CD4-positive, alpha-beta memory T cell (primary cell): ENCODE measurements around the gene DEXI. TPM values are rescaled to one million over a fixed set of nuclear protein-coding genes. Genes with fewer than 3 reads are reported as not detected.
"Not testable (repeated sequence)": the region's sequence is repeated elsewhere in the genome, so short reads cannot be mapped to it uniquely, and the experiment has no call there.

ENCODE experiments used
- CTCF ChIA-PET: fragments of 350-600 bp; sonication (Branson Sonifier 250); formaldehyde crosslinking; loops from one replicate; lab custom pipeline; 2021; ENCODE audit warnings: inconsistent platforms; ENCODE audit not compliant: partially characterized antibody; lab: Charles Lee
- POLR2A ChIA-PET: fragments of 350-600 bp; sonication (Branson Sonifier 250); formaldehyde crosslinking; loops from one replicate; lab custom pipeline; 2021; ENCODE audit not compliant: partially characterized antibody; lab: Charles Lee
- DNase-seq, 5 donors: peaks; one replicate each; pipeline versions ENCODE4 v3.0.0 to v3.0.0-alpha.2; 2020 to 2022; ENCODE audit warnings: mixed read lengths in 1 of 5
- H3K27ac ChIP-seq: one replicate; pipeline ENCODE4 v1.7.0; 2013; ENCODE audit warnings: low read depth, low read length
- H3K27me3 ChIP-seq: 2 replicates; pipeline ENCODE4 v1.7.0; 2013; ENCODE audit warnings: mild to moderate bottlenecking, low read length, moderate library complexity; ENCODE audit not compliant: insufficient read depth
- H3K36me3 ChIP-seq: 2 replicates; pipeline ENCODE4 v1.7.0; 2013; ENCODE audit warnings: mild to moderate bottlenecking, low read length, moderate library complexity; ENCODE audit not compliant: insufficient read depth
- H3K4me1 ChIP-seq: 2 replicates; pipeline ENCODE4 v1.7.0; 2013; ENCODE audit warnings: mild to moderate bottlenecking, low read length, moderate library complexity; ENCODE audit not compliant: insufficient read depth
- H3K4me3 ChIP-seq, 2 donors: one replicate each; pipeline ENCODE4 v1.7.0; 2013; ENCODE audit warnings: low read length in 2 of 2, mild to moderate bottlenecking in 1 of 2
- H3K9me3 ChIP-seq, 2 donors: one replicate each; pipeline ENCODE4 v1.7.0; 2013; ENCODE audit warnings: low read length in 2 of 2, control low read depth in 1 of 2; ENCODE audit not compliant: control insufficient read depth in 1 of 2
- H3K27ac Mint-ChIP-seq, 7 donors: one replicate each; pipeline ENCODE4 v1.8.0; 2020 to 2021; ENCODE audit warnings: mixed read lengths in 7 of 7, mild to moderate bottlenecking in 6 of 7, inconsistent platforms in 3 of 7, moderate library complexity in 3 of 7
- H3K27me3 Mint-ChIP-seq, 2 donors: one replicate each; pipeline ENCODE4 v1.8.0; 2020 to 2021; ENCODE audit warnings: mixed read lengths in 2 of 2
- H3K36me3 Mint-ChIP-seq, 2 donors: one replicate each; pipeline ENCODE4 v1.8.0; 2020 to 2021; ENCODE audit warnings: mixed read lengths in 2 of 2, inconsistent platforms in 1 of 2, mild to moderate bottlenecking in 1 of 2
- H3K4me1 Mint-ChIP-seq, 4 donors: one replicate each; pipeline ENCODE4 v1.8.0; 2020 to 2021; ENCODE audit warnings: mixed read lengths in 4 of 4, mild to moderate bottlenecking in 1 of 4
- H3K4me3 Mint-ChIP-seq, 8 donors: one replicate each; pipeline ENCODE4 v1.8.0; 2020 to 2021; ENCODE audit warnings: mixed read lengths in 8 of 8, mild to moderate bottlenecking in 7 of 8, moderate library complexity in 6 of 8, inconsistent platforms in 3 of 8
- H3K9me3 Mint-ChIP-seq, 8 donors: one replicate each; pipeline ENCODE4 v1.8.0; 2020 to 2021; ENCODE audit warnings: mixed read lengths in 8 of 8, mild to moderate bottlenecking in 5 of 8, inconsistent platforms in 3 of 8, moderate library complexity in 1 of 8
- intact Hi-C: fragments of 100-400 bp; cut with micrococcal nuclease; formaldehyde crosslinking; loops from one replicate; pipeline ENCODE4 v1.15.1; 2023
- polyA plus RNA-seq, 2 donors: library from polyadenylated mRNA; unstranded; fragments of 300-500 nt; fragmentation: Illumina TruSeq; gene quantifications; one replicate each; pipeline ENCODE4 v1.2.3, GENCODE V29; 2021
- total RNA-seq, 2 experiments: library from RNA; stranded (reverse); gene quantifications; one replicate each; pipeline ENCODE4 v1.2.3, GENCODE V29; 2021

DEXI gene
- total and polyA plus RNA-seq, 4 experiments from 2014 or later = 37.9 to 66.3 (median 50.7) TPM

- H3K27me3 Mint-ChIP-seq = no peaks in the 10 kb centered on the region
- DNase-seq = no peak
- CTCF ChIA-PET = no interaction called here
- POLR2A ChIA-PET = no interaction called here
- peak overlapping the region in 3 of 7 donors; percentile 22 to 82 (median 69) for H3K27ac Mint-ChIP-seq
- H3K4me1 Mint-ChIP-seq = peaks cover 18 to 36% (median 28%) of the 10 kb centered on the region in 4 donors
- no peaks in the 10 kb centered on the region for H3K9me3 ChIP-seq
- H3K36me3 ChIP-seq = peaks cover 25% of the 10 kb centered on the region
- H3K4me3 Mint-ChIP-seq = no peak overlapping the region
- H3K4me3 ChIP-seq = no peak overlapping the region
- intact Hi-C loops = no loop called here
- no peaks in the 10 kb centered on the region for H3K27me3 ChIP-seq
- no peak overlapping the region for H3K27ac ChIP-seq
- peaks cover 23 to 50% of the 10 kb centered on the region in 2 donors for H3K36me3 Mint-ChIP-seq
- H3K9me3 Mint-ChIP-seq = no peaks in the 10 kb centered on the region
- peaks cover 19% of the 10 kb centered on the region for H3K4me1 ChIP-seq
Observed at GRCh38 chr16:10931134-10931533, 11.1 kb downstream of the DEXI start.

DNA sequence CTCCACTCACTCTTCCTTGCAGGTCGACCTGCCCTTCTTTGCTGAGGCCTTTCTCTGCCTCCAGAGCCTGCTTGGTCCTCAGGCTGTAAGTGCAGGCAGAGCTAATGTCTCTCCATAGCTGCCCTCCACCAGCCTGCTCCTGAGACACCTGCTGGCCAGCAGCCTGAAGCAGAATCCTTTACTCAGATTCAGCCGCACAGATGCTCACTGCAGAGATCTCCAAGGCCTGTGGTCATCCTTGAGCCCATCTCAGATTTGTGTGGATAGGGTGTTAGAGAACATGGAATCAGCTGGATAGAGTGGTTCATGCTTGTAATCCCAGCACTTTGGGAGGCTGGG, 11.5 kb downstream of the DEXI start:
- Mint-ChIP-seq H3K4me3 (no peak overlapping the region), H3K27me3 (no peaks in the 10 kb centered on the region), H3K36me3 (peaks cover 24 to 49% of the 10 kb centered on the region in 2 donors), H3K27ac (no peak overlapping the region), H3K9me3 (no peaks in the 10 kb centered on the region), H3K4me1 (peaks cover 14 to 32% (median 24%) of the 10 kb centered on the region in 4 donors)
- H3K36me3 ChIP-seq = peaks cover 27% of the 10 kb centered on the region
- H3K27me3 ChIP-seq = no peaks in the 10 kb centered on the region
- CTCF ChIA-PET = no interaction called here
- POLR2A ChIA-PET = no interaction called here
- no peaks in the 10 kb centered on the region for H3K9me3 ChIP-seq
- H3K27ac ChIP-seq = no peak overlapping the region
- intact Hi-C loops = no loop called here
- peaks cover 15% of the 10 kb centered on the region for H3K4me1 ChIP-seq
- no peak overlapping the region for H3K4me3 ChIP-seq
- no peak for DNase-seq

DNA sequence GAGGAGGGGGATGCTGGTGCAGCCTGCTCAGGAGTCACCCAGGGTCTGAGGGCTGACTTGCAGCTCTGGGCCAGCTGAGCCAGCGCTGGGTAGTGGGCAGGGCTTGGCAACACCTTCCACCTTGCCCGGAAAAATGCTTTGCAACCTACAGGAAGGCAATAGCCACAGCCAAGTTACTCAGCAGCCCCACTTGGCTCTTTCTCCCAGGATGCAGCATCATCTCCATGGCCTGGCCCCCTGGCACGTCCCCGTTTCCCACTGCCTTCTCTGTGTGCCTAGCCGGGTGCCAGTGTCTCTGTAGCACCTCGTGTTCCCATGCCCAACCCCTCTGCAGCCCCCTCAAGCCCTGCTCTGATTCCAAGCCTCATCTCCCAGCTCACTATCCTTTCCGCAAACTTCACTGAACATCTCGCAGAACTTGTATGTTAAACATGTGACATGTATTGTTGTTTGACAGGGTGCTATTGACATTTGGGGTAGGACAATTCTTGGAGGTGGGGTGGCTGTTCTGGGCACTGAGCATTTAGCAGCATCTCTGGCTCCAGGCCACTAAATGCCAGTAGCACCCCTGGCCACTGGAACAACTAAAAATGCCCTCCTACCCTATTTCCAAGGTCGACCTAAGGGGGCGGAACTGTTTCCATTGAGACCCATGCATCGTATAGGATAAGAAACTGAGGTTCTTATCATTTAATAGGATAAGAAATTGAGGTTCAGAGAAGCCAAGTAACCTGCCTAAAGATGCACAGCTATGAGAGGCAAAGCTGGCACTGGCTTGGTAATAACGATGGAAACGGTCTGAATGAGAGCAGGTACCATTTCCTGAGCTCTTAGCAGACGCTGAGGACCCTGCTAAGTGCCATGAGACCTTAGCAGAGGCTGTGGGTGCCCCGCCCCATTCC, 12.2 kb downstream of the DEXI start:
- Histone ChIP-seq H3K9me3 (no peaks in the 10 kb centered on the region), H3K27ac (no peak overlapping the region), H3K27me3 (no peaks in the 10 kb centered on the region), H3K4me1 (peaks cover 9% of the 10 kb centered on the region), H3K36me3 (peaks cover 32% of the 10 kb centered on the region), H3K4me3 (no peak overlapping the region)
- no peak for DNase-seq
- Mint-ChIP-seq H3K36me3 (peaks cover 28 to 50% of the 10 kb centered on the region in 2 donors), H3K4me1 (peaks cover 10 to 25% (median 19%) of the 10 kb centered on the region in 4 donors), H3K4me3 (no peak overlapping the region), H3K27ac (peak overlapping the region in 1 of 7 donors; percentile 84), H3K27me3 (no peaks in the 10 kb centered on the region), H3K9me3 (no peaks in the 10 kb centered on the region)
- intact Hi-C loops = no loop called here
- ChIA-PET CTCF (no interaction called here), POLR2A (no interaction called here)

DNA sequence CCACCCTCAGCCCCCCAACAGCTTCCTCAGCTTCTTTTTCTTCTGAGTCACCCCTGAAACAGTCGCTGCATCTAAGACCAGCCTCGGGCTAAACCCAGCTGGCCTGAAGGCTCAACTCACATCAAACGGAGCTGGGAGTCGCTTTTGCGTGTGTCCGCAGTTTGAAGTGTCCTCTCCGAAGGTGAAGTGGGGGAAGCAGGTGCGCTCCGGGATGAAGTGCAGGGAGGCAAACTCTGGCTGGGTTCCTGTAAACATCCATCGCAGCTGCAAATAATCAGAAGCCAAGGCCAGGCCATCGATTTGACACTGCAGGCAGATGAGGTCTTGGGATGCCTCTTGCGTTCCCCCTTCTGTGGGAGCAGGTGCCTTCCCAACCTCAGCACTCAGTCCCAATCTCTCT, 13.2 kb downstream of the DEXI start:
- POLR2A ChIA-PET, H3K4me3 Mint-ChIP-seq, intact Hi-C loops, H3K27me3 ChIP-seq, H3K27me3 Mint-ChIP-seq, H3K4me3 ChIP-seq, H3K4me1 ChIP-seq, H3K27ac ChIP-seq, DNase-seq, H3K9me3 Mint-ChIP-seq, H3K9me3 ChIP-seq: not testable (repeated sequence)
- H3K27ac Mint-ChIP-seq = peak overlapping the region in 1 of 7 donors; percentile 43
- H3K36me3 Mint-ChIP-seq = peaks cover 32 to 54% of the 10 kb centered on the region in 2 donors
- H3K36me3 ChIP-seq = peaks cover 32% of the 10 kb centered on the region
- CTCF ChIA-PET = interaction anchor here (2.5 kb wide), 1 partner anchor 11 kb away, joined by 12 read pairs; no protein-coding TSS in a partner anchor
- peaks cover 7 to 15% (median 11%) of the 10 kb centered on the region in 4 donors for H3K4me1 Mint-ChIP-seq

DNA sequence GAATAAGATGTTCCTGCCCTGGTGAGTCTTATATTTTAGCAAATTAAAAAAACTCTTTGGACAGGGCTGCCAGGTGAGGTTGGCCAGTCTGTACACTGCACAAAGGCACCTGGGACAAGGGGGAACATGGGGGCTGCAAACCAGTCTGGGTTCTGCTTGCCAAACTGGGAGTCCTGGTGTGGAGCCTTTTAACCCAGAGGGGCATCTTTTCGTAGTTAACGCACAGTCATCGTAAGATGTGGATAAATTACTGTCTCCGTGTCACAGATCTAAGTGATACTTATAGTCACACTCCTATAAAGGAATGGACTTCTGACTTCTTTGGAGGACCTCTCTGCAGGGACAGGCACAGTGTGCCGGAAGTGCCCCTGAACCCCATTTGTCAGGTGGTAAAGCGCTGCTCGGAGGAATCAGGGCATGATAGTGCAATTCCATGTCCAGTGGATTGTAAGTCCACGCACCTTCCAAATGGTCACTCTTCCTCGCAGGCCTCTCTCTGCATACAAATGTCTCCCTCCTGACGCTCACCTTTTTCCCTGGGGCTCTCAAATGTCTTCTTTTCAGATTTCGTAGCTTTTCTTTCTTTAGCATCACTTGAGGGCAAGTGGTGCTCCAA, 14.7 kb downstream of the DEXI start:
- DNase-seq = no peak
- no peaks in the 10 kb centered on the region for H3K4me1 ChIP-seq
- intact Hi-C loops = no loop called here
- ChIA-PET POLR2A (no interaction called here), CTCF (interaction anchor here (1.3 to 2.5 kb wide), 3 partner anchors 9 to 15 kb away, joined by 3 to 12 read pairs (median 4); partner anchors contain the start of gene DEXI)
- no peak overlapping the region for H3K27ac Mint-ChIP-seq
- H3K36me3 ChIP-seq = peaks cover 27% of the 10 kb centered on the region
- peaks cover 0 to 5% (median 4%) of the 10 kb centered on the region in 4 donors for H3K4me1 Mint-ChIP-seq
- H3K9me3 ChIP-seq = no peaks in the 10 kb centered on the region
- H3K27ac ChIP-seq = no peak overlapping the region
- no peak overlapping the region for H3K4me3 ChIP-seq
- H3K36me3 Mint-ChIP-seq = peaks cover 32 to 53% of the 10 kb centered on the region in 2 donors
- no peaks in the 10 kb centered on the region for H3K27me3 Mint-ChIP-seq
- H3K4me3 Mint-ChIP-seq = no peak overlapping the region
- H3K9me3 Mint-ChIP-seq = no peaks in the 10 kb centered on the region
- H3K27me3 ChIP-seq = no peaks in the 10 kb centered on the region

DNA sequence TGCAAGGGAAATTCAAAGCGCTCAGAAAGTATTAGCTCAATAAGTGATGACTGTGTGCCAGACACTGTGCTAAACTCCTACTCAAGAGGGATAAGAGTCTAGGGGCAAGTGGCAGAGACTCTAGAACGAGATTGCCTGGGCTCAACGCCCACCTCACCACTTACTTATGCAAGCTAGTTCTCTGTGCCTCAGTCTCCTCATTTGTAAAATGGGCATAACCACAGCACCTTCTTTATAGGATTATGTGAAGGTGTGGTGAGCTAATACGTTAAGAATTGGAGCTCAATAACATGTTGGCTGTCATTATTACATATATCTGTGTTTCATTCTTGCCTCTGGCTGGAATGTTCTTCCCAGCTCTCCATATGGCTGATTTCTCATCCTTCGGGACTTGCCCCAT, 15.4 kb downstream of the DEXI start:
- Histone ChIP-seq H3K27me3 (no peaks in the 10 kb centered on the region), H3K4me3 (no peak overlapping the region), H3K36me3 (peaks cover 27% of the 10 kb centered on the region), H3K27ac (no peak overlapping the region), H3K9me3 (no peaks in the 10 kb centered on the region), H3K4me1 (no peaks in the 10 kb centered on the region)
- CTCF ChIA-PET = interaction anchor here (1.3 to 2.5 kb wide), 3 partner anchors 9 to 15 kb away, joined by 3 to 12 read pairs (median 4); partner anchors contain the start of gene DEXI
- DNase-seq = no peak
- POLR2A ChIA-PET = no interaction called here
- intact Hi-C loops = no loop called here
- Mint-ChIP-seq H3K9me3 (no peaks in the 10 kb centered on the region), H3K36me3 (peaks cover 32 to 51% of the 10 kb centered on the region in 2 donors), H3K4me3 (no peak overlapping the region), H3K4me1 (peaks cover 0 to 5% (median 4%) of the 10 kb centered on the region in 4 donors), H3K27me3 (no peaks in the 10 kb centered on the region), H3K27ac (peak overlapping the region in 1 of 7 donors; percentile 42)

DNA sequence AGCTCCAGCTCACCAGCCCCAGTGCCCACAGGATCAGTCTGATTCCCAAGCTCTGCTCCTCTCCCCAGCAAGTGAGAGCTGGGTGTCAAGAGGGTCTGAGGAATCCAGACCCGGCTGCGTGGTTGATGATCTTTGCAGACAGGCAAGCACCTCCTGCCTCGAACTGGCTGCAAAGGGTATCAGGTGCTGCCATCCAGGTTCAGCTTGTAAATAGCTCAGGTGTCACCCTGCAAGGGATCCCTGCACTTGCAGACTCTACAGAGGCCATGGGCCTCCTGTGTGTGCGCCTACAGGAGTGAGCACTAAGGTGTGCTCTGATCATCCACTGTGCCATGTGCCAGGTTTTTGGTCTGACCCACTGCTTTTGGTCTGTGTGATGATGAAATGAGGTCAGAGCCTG, 16.2 kb downstream of the DEXI start:
- H3K4me3 Mint-ChIP-seq = no peak overlapping the region
- Histone ChIP-seq H3K36me3 (peaks cover 27% of the 10 kb centered on the region), H3K27me3 (no peaks in the 10 kb centered on the region), H3K9me3 (no peaks in the 10 kb centered on the region), H3K27ac (no peak overlapping the region), H3K4me3 (no peak overlapping the region), H3K4me1 (no peaks in the 10 kb centered on the region)
- no peaks in the 10 kb centered on the region for H3K27me3 Mint-ChIP-seq
- ChIA-PET CTCF (interaction anchor here (1.5 kb wide), 1 partner anchor 14 kb away, joined by 4 read pairs; no protein-coding TSS in a partner anchor), POLR2A (no interaction called here)
- H3K9me3 Mint-ChIP-seq = no peaks in the 10 kb centered on the region
- no peak for DNase-seq
- peaks cover 0 to 5% (median 4%) of the 10 kb centered on the region in 4 donors for H3K4me1 Mint-ChIP-seq
- peaks cover 29 to 46% of the 10 kb centered on the region in 2 donors for H3K36me3 Mint-ChIP-seq
- no peak overlapping the region for H3K27ac Mint-ChIP-seq
- intact Hi-C loops = no loop called here
